Measurements from ENCODE around the gene C5orf58. TPM values are rescaled to one million over a fixed set of nuclear protein-coding genes. Genes with fewer than 3 reads are reported as not detected.
"Not testable (repeated sequence)": the region's sequence is repeated elsewhere in the genome, so short reads cannot be mapped to it uniquely, and the experiment has no call there.

The C5orf58 gene
- polyA plus RNA-seq, 4 donors, result 0.11 to 0.49 (median 0.20) TPM; not detected in 1

- DNase-seq (ENCODE audit: low read depth in 4 of 4, low spot score in 2 of 4), result no peak
Measured at GRCh38 chr5:170221327-170221741, 11.5 kb upstream of the C5orf58 start.

- no peak for DNase-seq (ENCODE audit: low read depth in 4 of 4, low spot score in 2 of 4)
Measured at GRCh38 chr5:170223360-170223759, 9.4 kb upstream of the C5orf58 start.

GRCh38 chr5:170223906-170224305 is 8.9 kb upstream of the C5orf58 start:
- no peak for DNase-seq (ENCODE audit: low read depth in 4 of 4, low spot score in 2 of 4)

GRCh38 chr5:170225326-170226128 is 7.3 kb upstream of the C5orf58 start:
- DNase-seq (ENCODE audit: low read depth in 4 of 4, low spot score in 2 of 4), result peak in 3 of 4 donors; percentile 53 to 70 (median 61)

DNA sequence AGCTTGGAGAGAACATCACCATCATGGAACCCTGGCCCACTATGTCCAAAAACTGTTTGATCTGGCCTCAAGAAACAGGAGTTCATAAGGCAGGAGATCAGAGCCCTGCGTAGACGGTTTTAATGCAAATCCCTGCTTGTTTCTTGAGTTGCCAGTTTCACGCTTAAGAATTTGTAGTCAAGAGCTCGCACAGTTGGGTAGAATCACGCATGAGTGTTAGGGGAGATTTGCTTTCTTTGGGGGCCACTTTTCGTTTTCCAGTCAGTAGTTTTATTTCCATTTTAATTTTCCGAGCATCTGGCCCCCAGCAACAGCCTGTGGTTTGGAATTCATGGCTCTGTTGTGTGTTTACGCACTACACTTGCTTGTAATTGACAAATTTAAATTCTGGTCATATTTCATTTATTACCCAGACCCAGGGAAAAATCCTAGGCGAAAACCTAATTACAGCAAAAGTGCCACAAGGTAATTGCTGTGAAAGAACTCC is 6.6 kb upstream of the C5orf58 start:
- DNase-seq (ENCODE audit: low read depth in 4 of 4, low spot score in 2 of 4), result no peak

DNA sequence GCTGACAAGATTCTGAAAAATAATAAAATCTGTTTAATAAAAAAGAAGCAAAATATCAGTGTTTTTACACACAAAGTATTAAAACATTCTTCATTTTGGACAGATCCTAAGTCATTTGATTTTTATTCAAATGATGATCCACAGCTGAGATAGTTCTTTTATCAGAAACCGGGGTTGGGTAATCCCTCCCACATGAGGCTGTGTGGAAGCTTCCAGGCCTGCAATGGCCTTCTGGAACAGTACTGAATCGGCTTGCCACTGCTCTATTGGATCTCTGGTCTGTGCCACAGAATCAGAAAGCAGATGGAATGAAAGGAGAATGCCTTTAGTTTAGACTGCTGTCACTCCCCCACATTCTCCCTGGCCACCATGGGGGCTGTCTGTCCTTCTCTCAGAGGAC is 6.1 kb upstream of the C5orf58 start:
- no peak for DNase-seq (ENCODE audit: low read depth in 4 of 4, low spot score in 2 of 4)

DNA sequence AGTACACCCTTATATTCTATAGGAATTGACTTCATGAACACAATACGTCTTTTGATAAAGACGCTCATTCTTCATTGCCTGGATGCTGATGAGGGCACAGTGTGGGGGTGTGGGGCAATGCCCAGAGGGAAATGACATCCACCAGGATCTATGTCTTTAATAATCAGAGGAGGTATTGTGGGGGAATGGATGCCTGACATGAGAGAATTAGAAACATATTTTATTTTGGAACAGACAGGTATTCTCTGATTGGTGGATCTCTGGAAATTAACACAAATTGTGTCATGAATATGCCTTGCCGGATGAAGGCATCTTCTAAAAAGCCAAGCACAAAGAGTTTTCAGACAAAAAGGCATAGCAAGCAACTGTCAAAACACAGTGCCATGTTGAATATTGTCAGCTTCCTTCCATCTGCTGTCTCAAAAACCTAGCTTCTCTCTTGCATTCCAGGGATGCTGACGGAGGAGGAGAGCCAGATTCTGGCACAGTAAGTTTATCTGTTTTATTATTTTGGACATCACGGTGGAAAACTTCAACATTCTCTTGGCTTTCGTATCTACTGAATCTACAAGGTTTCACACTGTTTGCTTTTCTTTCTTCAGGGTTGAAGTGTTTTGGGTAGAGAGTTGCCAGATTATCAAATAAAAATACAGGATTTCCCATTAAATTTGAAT is 3.9 kb upstream of the C5orf58 start:
- no peak for DNase-seq (ENCODE audit: low read depth in 4 of 4, low spot score in 2 of 4)

DNA sequence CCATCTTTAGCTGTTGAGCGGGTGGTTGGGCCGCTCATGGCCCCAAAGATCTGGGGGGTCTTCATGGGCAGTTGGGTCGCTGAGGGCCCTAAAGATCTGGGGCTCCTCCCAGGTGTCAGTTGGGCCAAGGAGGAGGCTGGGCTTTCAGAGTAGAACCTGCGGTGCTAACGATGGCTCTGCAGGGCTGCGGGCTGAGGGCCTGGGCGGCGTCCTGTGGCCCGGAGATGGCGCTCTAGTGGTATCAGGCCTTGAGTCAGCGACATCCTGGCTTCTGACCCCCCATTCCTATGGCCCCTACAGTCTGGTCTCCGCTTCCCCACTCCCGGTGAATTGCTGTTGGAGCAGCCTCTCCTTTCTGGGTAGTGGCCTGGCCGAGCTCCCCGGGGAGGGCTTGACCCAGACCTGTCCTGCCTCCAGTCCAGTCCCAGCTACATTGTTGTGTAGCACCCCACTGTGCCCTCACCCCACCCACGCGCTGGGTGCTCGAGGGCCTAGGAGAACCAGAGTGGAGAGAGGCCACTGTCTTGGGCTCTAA is 640 bp downstream of the C5orf58 start:
- DNase-seq (ENCODE audit: low read depth in 4 of 4, low spot score in 2 of 4), result no peak

GRCh38 chr5:170235876-170236864 is 3.4 kb downstream of the C5orf58 start:
- DNase-seq (ENCODE audit: low read depth in 4 of 4, low spot score in 2 of 4), result no peak

- no peak for DNase-seq (ENCODE audit: low read depth in 4 of 4, low spot score in 2 of 4)
Measured at GRCh38 chr5:170238456-170239196, 5.8 kb downstream of the C5orf58 start.

DNA sequence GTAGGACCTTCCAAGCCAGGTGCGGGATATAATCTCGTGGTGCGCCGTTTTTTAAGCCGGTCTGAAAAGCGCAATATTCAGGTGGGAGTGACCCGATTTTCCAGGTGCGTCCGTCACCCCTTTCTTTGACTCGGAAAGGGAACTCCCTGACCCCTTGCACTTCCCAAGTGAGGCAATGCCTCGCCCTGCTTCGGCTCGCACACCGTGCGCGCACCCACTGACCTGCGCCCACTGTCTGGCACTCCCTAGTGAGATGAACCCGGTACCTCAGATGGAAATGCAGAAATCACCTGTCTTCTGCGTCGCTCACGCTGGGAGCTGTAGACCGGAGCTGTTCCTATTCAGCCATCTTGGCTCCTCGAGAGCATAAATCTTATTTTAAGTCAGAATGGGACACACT is 12.7 kb downstream of the C5orf58 start:
- DNase-seq (ENCODE audit: low read depth in 4 of 4, low spot score in 2 of 4), result not testable (repeated sequence)

- no peak for DNase-seq (ENCODE audit: low read depth in 4 of 4, low spot score in 2 of 4)
Measured at GRCh38 chr5:170246126-170246870, 13.5 kb downstream of the C5orf58 start.

GRCh38 chr5:170247363-170247762 is 14.6 kb downstream of the C5orf58 start:
- no peak for DNase-seq (ENCODE audit: low read depth in 4 of 4, low spot score in 2 of 4)

DNA sequence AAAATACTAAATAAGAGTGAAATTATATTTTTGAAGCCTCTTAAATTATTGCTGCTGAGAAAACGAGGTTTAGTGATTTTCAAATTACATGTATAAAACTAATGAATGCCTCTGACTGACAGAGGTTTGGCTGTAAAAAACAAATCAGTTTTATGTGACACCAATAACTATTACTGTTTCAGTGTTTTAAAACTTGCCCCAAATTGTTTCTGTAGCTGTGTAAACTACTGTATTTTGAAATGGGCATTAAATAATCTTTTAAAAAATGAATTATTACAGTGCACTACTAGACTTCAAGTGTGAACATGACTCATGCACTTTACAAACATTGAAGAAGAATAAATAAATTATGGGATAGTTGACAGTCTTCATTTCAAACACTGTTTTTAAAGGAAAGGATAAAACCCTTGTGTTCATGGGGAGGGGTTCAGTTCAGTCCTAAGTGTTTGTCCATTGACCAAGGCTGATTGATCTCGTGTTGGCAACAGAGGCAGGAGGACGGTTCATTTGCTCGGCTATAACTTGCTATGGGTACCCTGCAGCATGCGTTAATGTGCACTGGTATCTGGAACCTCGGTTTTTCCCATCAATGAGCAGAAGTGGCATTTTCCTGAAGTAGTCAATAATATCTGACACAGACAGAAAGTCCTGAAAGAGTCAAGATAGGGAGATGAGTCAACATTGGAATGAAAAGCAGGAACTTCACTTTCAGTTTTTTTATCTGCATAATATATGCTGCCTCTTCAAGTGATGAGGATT is 15.6 kb downstream of the C5orf58 start:
- no peak for DNase-seq (ENCODE audit: low read depth in 4 of 4, low spot score in 2 of 4)

GRCh38 chr5:170248931-170249227 is 16.1 kb downstream of the C5orf58 start:
- DNase-seq (ENCODE audit: low read depth in 4 of 4, low spot score in 2 of 4), result not testable (repeated sequence)

GRCh38 chr5:170249355-170249754 is 16.6 kb downstream of the C5orf58 start:
- DNase-seq (ENCODE audit: low read depth in 4 of 4, low spot score in 2 of 4), result no peak

GRCh38 chr5:170250810-170251317 is 18.1 kb downstream of the C5orf58 start:
- no peak for DNase-seq (ENCODE audit: low read depth in 4 of 4, low spot score in 2 of 4)

GRCh38 chr5:170251462-170251861 is 18.7 kb downstream of the C5orf58 start:
- no peak for DNase-seq (ENCODE audit: low read depth in 4 of 4, low spot score in 2 of 4)
